ENCODE results near the gene CSNK1G3. TPM values are rescaled to one million over a fixed set of nuclear protein-coding genes. Genes with fewer than 3 reads are reported as not detected.

CSNK1G3 gene
- total RNA-seq, 1 experiment from 2014 or later: 48.3 TPM

GRCh38 chr5:123518111-123518510, 6.1 kb downstream of the CSNK1G3 start:
- H3K23me2 ChIP-seq (ENCODE audit: insufficient read length, low read depth, low read length, poor library complexity, severe bottlenecking): peaks cover 2% of the 10 kb centered on the region
- H3K79me2 ChIP-seq (ENCODE audit: insufficient read depth, low read length): peaks cover 30% of the 10 kb centered on the region; the same call in 1 of the 2 replicates
- no peak overlapping the region for H2BK120ac ChIP-seq (ENCODE audit: low read depth, low read length, poor library complexity, severe bottlenecking)
- no peak overlapping the region for H4K91ac ChIP-seq (ENCODE audit: insufficient read length, low read depth, low read length)
- H3K27ac ChIP-seq (ENCODE audit: insufficient read length, low read depth, low read length): no peak overlapping the region
- no peak overlapping the region for H2BK20ac ChIP-seq (ENCODE audit: low read depth, low read length, poor library complexity, severe bottlenecking)
- no peaks in the 10 kb centered on the region for H3K36me3 Mint-ChIP-seq (ENCODE audit: insufficient read depth in 1 of 3, low read depth in 3 of 3)
- H3K4me1 ChIP-seq (ENCODE audit: insufficient read depth, low read length): peaks cover 2% of the 10 kb centered on the region; the same call in 1 of the 2 replicates
- H3K27me3 ChIP-seq (ENCODE audit: insufficient read depth, low read length): no peaks in the 10 kb centered on the region
- H4K5ac ChIP-seq (ENCODE audit: insufficient read length, low read depth, low read length): no peak overlapping the region
- no peak overlapping the region for H4K8ac ChIP-seq (replicated peaks; ENCODE audit: insufficient read length, low read depth, low read length)
- peaks cover 44 to 48% of the 10 kb centered on the region in 2 experiments for H3K4me1 Mint-ChIP-seq
- no peak overlapping the region for H3K4me2 ChIP-seq (ENCODE audit: insufficient read depth, insufficient read length, low read length)
- no peak overlapping the region for H3K18ac ChIP-seq (ENCODE audit: insufficient read length, low read depth, low read length)
- H2AFZ ChIP-seq (ENCODE audit: low read length): no peak overlapping the region
- H2AK5ac ChIP-seq (ENCODE audit: insufficient read length, low read length): no peak overlapping the region
- H3K27me3 Mint-ChIP-seq (ENCODE audit: low read depth): no peaks in the 10 kb centered on the region
- H3K23ac ChIP-seq (ENCODE audit: insufficient read length, low read depth, low read length): no peak overlapping the region
- H3K56ac ChIP-seq (ENCODE audit: insufficient read length, low read depth, low read length): no peak overlapping the region
- no peak overlapping the region for H3K9ac ChIP-seq (ENCODE audit: extremely low read depth, insufficient read length, low read length)
- no peak overlapping the region for H3K14ac ChIP-seq (ENCODE audit: insufficient read depth, low read length)
- H2BK5ac ChIP-seq (ENCODE audit: insufficient read length, low read length): no peak overlapping the region
- no peak overlapping the region for H3K4me3 Mint-ChIP-seq
- TF ChIP-seq CTCF (conservative IDR thresholded peaks at IDR 0.05): no peak
- H4K20me1 ChIP-seq (ENCODE audit: control insufficient read depth, insufficient read depth, insufficient read length): no peaks in the 10 kb centered on the region
- no peak overlapping the region for H2BK12ac ChIP-seq (ENCODE audit: insufficient read length, low read depth, low read length)
- no peaks in the 10 kb centered on the region for H3K9me3 ChIP-seq (ENCODE audit: control insufficient read depth, low read depth, low read length)
- no peak overlapping the region for H3K4ac ChIP-seq (ENCODE audit: low read depth, low read length)
- no peaks in the 10 kb centered on the region for H3K9me3 Mint-ChIP-seq
- peaks cover 5% of the 10 kb centered on the region for H3K79me1 ChIP-seq (ENCODE audit: insufficient read depth, low read depth, low read length, poor library complexity, severe bottlenecking)
- no peak for DNase-seq
- H3T11ph ChIP-seq (ENCODE audit: low read length): no peak overlapping the region
- no peak overlapping the region for H2BK15ac ChIP-seq (ENCODE audit: low read depth, low read length)
- no peak overlapping the region for H3K27ac Mint-ChIP-seq

Measured in H9 (cell line).